ENCODE results near the gene RYR2.
"Not testable (repeated sequence)": the region's sequence is repeated elsewhere in the genome, so short reads cannot be mapped to it uniquely, and the experiment has no call there.

The RYR2 gene

DNA sequence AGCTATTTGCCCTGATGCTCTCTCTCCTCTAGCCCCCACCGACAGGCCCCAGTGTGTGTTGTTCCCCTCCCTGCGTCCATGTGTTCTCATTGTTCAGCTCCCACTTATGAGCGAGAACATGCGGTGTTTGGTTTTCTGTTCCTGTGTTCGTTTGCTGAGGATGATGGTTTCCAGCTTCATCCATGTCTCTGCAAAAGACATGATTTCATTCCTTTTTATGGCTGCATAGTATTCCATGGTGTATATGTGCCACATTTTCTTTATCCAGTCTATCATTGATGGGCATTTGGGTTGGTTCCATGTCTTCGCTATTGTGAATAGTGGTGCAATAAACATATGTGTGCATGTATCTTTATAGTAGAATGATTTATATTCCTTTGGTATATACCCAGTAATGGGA lies 110.0 kb downstream of the RYR2 start:
- not testable (repeated sequence) for DNase-seq

DNA sequence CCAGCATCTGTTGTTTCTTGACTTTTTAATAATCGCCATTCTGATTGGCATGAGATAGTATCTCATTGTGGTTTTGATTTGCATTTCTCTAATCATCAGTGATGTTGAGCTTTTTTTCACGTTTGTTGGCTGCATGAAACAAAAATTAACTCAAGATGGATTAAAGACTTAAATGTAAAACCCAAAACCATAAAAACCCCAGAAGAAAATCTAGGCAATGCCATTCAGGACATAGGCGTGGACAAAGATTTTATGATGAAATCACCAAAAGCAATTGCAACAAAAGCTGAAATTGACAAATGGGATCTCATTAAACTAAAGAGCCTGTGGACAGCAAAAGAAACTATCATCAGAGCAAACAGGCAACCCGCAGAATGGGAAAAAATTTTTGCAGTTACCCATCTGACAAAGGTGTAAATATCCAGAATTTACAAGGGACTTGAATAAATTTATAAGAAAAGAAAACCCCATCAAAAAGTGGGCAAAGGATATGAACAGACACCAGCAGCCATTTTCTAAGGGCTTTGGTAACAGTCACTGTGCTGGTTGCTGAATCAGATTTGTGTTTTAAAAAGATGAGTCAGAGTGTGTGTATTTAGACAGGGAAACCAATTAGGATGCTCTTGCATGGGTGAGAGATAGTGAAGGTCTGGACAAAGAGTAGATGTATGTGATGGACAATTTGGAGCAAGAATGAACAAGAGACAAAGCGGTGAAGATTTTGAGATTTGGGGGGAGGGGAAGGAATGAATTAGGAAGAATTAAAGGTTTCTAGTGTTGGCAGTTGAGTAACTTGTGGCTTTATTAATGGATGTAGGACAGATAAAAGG lies 110.7 kb downstream of the RYR2 start:
- no peak for DNase-seq

DNA sequence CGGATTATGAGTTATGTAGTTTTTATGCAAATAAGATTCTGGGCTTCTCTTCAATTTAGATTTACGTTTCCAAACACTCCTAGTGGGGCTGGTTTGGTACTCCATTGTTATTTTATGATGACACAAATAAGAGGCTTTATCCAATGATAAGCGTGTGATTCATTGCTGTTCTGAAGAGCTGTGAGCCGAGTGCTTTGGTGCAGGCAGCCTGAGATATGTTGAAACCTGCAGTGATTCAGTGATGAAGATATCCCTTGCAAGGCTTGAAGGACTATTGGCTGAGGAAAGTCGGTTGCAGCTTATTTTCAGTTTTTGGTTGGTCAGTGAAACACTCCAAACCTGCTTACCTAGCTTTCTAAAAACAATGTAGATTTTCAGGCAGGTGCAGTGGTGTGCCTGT lies 112.2 kb downstream of the RYR2 start:
- DNase-seq = no peak

DNA sequence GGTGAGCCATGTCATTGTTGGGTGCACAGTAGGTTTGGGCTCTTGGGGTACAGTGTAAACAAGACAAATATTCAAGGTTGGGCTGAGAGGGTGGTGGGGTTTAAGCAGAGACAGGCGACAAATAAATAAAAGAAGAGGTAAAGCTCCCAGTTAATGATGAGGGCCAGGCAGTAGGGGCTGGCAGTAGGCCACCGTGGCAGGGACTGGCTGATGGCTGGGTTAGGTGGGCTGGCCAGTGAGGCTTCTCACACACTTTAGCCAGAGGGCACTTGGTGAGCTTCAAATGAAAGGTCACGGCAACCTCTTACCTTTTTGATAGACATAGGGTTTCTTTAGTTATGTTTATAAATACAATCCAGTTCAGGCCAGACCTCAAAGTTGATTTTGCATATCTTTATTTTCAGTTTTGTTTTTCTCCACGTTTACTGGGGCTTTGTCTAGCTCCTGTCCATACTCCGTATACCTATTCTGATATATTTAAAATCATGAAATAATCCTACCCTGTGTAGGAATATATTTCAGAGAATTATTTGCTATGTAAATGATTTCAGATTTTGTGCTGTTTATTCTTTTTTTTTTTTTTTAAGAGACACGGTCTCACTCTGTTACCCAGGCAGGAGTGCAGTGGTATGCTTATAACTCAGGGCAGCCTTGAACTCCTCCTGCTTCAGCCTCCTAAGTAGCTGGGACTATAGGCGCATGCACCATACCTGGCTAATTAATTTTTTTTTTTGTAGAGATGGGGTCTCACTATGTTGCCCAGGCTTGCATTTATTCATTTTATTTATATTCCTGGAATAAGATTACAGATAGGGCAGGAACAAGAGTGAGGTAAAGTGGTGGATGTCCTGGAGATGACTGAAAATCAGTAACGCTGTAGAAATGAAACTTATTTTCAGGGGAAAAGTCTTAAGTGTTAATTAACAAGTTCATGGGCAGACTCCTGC lies 122.7 kb downstream of the RYR2 start:
- no peak for DNase-seq

DNA sequence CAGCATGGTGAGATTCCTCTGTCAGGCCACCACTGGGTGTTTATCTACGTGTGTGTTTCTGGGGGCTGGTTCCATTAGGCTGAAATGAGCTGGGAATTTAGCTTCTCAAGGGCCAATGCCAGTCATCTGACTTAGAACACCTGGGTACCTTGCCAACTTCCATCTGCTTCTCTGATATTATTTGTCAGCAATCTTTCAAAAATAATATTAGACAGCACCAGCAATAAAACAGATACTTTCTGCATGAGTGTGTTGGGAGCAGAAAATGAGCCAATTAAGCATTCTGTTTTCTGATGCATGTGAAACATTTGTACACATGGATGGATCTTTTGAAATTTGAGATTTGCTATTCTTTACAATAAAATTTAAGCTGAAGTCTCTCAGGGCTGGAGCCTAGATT lies 124.1 kb downstream of the RYR2 start:
- peak; percentile 86 for DNase-seq

DNA sequence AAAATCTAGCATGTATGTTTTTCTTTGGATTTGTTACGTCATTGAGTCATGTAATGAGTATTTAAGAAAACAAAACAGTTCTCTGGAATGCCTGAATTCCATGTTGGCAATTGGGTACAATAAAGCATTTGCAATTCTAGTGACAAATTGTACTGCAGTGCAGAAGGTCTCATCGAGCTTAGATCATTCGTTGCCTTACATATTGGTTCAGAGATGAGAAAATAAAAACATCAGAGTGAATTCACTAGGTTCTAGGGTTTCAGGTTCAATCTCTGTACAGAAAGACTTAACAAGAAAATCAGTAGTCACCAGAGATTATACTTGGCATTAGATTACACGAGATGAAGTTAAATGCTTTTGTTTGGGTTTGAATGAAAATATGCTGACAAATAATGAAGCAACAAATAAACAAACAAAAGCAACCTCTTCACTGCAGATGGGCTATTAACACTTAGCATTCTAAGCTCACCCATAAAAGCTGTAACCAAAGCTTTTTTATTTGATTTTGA lies 124.7 kb downstream of the RYR2 start:
- peak; percentile 66 for DNase-seq

DNA sequence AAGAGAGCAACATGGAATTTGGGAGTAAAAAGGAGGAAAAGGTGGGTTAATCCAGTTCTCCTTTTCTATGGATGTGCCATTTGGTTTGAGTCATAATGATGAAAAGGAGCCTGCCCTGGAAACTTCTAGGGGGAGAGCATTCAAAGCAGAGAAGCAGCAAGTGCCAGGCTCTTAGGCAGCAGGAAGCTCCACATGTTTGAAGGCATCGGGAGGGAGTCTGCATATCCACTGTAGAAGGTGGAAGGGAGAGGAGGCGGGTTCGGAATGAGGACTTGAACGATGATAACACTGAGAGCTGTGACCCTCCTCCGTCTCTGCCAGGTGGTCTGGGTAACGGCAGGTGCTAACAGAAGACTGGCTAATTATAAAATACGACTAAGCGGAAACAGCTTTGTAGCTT lies 128.2 kb downstream of the RYR2 start:
- no peak for DNase-seq

DNA sequence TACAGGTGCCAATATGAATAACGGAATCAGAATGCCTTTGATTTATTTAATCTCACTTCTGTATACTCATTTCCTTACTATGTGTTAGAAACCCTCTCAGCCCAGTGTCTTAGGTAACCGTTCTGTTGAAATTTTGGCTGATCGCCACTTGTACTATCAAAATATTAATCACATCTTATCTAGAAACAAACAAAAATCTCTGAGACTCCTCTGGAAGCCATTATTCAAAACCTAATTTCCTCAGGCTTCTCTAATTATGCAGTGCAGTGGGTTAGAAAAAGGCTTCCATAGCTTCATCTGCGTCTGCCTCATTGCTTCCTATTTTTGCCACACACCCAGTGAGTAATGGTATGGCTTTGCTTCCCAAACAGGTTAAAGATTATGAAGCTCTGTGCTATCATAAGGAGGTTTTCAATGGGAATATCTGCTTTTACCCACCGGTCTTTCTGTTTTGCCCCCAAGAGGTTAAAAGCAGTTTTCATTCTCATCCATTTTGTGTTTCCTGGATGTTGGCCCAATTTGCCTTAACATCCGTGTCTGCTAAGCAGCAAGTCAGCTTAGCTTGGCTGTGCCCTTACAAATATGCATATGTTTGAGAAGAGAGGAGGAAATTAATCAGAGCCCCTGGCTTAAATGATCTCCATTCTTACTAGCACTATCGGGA lies 129.6 kb downstream of the RYR2 start:
- DNase-seq = peak; percentile 72

DNA sequence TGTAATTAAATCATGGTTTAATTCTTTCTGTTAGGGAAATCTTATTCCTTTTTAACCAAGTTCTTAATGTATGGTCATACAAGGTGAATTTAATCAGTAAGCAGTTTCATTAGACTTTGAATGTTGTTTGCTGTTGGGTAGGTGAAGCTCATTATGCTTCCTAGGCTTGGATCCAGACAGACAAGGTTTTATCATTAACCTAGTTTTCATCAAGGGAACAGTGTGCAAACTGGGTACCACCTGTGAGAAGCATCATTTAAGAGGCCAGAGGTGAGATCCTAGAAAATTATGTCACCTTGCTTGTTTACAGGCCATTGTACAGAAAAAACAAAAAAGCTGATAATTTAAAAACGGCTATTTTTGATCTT lies 130.1 kb downstream of the RYR2 start:
- DNase-seq = no peak

DNA sequence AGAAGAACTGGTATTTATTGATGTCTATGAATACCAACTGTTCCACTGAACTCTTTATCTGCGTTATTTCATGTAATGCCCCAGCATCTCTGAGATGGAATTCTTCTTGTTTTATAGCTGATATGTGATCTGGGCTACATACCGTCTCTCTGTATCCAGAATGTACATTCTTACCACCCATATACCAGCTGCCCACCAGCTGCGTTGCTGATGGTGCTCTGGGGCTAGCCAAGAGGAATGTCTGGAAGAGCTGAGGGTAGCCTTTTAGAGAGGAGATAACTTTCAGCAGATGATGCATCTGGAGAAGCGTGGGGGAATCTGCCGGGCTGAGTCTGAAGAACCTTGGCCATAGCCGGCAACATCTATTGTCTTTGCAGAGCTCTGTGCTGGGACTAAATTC lies 137.5 kb downstream of the RYR2 start:
- no peak for DNase-seq

DNA sequence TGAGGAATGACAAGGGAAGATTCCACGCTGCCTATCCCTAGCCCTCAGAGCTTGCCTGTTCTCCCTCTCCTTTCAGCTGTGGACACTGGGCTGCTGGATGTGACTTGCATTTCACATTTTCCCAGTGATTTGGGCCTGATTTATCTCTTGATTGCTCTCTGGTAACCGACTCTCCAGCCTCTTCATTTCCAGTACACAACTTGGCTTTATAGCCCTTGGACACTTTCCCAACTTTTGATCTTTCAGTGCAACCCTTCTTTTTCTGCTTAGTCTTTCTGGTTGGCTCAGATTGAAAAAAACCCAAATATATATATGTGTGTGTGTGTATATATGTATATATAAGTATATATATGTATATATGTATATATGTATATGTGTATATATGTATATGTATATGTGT lies 138.3 kb downstream of the RYR2 start:
- DNase-seq = no peak

DNA sequence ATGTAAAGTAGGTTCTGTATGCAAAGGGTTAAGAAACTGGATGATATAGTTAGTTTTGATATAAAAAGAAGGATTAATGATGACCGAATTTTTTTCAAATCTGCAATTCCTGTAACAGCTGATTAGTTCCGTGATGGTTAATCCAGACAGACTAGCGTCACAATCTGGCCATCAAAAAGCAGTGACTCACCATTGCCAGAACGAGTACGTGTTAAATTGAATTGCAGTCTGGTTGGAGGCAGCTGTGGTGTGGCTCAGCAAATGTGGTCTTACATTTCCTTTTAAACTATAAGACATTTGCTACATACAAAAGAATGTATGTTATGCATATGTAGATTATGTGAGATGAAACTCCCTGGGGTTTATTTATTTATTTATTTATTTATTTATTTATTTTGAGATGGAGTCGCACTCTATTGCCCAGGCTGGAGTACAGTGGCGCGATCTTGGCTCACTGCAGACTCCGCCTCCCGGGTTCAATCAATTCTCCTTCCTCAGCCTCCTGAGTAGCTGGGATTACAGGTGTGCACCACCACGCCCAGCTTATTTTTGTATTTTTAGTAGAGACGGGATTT lies 139.8 kb downstream of the RYR2 start:
- DNase-seq = no peak

DNA sequence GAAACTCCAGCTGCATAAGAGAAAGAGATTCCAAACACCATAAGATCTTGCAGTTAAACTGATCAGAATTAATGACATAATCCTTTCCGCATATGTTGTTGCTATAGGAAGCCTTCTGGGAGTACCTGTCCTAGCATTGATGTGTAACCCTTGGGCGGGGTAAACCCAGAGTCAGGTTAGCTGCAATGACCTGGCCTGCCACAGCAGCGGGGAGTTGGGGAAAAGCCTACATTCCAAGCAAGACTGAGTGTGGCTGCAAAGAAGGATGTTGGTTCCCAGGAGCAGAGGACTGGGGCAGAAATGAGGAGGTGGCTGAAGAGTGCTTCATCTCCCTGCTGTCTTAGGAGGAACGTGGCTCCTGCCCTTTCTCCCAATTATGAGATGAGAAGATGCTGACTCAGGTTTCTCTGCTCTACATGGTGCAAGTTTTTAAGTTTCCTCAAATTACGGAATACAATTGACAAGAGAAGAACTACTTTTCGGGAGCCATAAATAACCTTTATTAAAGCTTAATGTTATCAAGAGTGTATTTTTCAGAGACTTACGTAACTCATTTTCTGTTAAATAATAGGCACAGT lies 142.1 kb downstream of the RYR2 start:
- no peak for DNase-seq

DNA sequence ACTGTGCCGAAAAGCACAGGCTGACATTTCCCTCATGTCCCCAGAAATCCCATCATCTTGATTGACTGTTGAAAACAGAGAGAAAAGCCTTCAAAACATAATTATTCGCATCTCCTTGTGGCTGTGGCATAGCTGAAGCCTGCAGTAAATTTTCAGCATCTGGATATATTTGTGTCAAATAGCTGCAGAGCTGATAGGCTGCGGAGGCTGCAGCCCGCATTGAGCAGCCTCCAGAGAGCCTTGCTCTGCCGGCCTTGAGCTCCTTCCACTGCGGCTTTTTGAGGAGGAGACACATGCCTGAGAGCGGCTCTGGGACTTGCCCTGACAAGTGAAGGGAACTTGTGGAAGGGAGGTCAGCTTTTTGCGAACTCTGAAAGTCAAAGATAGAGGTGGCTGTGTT lies 144.7 kb downstream of the RYR2 start:
- DNase-seq = no peak

DNA sequence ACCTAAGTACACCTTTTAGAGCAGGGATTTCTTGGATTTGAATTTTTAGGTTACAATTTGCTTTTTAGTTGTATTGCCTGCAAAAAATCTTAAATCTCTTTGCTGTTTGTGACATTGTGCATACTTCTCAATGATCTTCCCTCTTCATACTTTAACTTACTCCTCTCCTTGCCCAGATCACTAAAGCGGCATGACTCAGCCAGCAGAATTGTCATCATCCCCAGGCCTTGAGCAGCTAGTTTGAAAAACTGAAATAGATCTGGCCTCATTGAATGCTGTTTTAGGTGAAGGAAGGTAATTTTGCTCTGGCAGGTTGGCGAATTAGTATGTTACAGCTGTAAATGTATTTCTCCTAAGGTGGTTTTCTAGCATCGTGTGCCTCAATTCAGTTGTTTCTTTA lies 145.9 kb downstream of the RYR2 start:
- DNase-seq = no peak

DNA sequence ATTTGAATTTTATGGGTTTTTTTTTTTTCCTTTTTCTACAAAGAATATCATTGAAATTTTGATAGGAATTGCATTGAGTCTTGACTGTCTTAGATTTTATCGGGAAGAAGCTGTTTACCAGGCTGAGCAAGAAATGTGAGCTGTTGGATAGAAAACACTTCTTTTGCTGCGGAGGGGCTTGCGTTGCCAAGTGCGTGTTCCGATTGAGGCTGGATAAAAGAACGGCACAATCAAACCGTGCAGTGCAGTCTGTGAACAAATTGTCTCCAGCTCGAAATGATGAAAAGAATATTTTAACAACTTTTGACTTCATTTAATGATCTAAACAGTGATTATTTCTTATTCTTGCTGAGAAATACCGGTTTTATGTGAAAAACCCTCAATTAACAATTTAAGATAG lies 149.4 kb downstream of the RYR2 start:
- no peak for DNase-seq

DNA sequence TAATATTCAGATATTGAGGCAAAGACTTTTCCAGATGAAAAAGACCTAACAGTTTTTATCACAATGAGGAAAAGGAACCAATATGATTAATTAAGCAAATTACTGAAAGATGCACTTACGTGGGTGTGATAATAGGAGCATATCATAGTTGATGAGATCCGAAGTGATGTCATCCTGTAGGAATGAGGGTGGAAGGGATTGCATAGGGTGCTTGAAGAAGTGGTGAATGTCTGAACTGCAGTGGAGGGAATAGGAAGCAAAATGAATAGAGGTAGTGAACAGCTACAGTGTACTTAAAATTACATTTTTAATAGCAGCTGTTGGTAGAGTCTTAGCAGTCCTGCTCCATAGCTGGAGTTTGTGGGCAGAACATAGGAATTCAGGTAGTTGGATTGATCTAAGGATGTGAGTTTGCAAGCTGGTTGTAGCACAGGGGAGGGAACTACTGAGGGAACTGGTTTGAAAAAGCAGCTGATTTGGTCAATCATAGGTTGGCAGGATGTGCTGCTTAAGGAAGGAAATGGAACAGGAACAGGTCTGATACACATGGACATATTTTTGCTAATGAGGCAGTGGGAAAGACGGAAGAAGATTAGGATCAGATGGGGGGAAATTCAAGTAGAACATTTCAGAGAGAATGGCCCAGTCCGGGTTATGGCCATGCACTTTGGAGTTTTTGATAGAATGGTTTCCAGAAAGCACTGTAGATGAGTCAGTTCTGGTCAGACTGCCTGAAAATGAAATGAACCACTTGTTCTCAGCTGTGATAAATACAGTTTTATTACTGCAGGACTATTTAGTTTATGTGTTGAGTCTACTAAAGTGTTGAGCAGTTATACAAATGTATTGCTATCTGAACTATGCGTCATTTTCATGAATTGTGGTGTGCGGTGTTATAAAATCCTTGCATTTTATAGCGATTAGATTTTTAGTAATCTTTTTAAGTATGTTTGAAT lies 155.8 kb downstream of the RYR2 start:
- DNase-seq = no peak

DNA sequence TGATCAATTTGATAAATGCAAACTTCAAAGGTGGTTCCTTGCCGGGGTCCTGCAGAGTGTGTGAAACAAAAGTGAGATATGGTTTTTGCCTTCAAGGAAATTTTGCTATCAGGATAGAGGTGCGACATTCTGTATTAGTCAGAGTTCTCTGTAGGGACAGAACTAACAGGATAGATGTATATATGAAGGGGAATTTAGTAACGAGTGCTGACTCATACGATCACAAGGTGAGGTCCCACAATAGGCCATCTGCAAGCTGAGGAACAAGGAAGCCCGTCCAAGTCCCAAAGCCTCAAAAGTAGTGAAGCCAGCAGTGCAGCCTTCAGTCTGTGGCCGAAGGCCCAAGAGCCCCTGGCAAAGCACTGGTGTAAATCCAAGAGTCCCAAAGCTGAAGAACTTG lies 157.0 kb downstream of the RYR2 start:
- no peak for DNase-seq

DNA sequence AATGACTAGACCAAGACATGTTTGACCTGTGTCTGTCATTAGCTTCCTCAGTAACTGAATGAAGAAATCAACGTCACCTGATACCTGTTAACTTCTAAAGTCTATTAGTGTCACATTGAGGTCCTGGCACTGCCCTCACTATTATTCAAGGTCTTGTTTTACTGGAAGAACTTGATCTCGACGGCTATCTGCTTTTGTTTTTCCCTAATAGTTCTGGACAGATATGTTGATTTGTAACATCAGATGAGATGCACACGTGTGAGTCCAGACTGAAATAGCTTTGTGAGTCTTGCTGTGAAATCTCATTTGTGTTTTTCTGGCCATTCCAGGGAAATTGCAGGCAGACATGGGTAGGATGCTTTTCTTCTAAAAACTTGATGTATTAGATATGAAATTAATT lies 159.2 kb downstream of the RYR2 start:
- no peak for DNase-seq

DNA sequence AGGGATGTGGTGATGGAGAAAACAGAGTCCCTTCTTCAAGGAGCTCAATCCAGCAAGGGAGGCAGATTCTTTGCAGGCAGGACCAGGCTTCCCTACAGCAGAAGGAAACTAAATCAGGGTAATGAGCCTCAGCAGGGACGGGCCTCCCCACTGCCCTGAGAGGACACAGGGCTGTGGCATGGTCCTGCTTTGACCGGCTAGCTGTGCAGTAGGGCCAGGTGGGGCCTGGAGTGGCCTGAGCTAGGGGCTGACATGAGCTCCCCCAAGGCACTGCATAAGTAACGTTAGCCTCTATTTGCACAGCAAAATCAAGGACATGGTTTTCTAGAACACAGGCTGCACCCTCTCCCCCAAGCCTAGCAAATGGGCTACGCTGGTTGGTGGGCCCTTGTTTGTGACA lies 162.9 kb downstream of the RYR2 start:
- no peak for DNase-seq

DNA sequence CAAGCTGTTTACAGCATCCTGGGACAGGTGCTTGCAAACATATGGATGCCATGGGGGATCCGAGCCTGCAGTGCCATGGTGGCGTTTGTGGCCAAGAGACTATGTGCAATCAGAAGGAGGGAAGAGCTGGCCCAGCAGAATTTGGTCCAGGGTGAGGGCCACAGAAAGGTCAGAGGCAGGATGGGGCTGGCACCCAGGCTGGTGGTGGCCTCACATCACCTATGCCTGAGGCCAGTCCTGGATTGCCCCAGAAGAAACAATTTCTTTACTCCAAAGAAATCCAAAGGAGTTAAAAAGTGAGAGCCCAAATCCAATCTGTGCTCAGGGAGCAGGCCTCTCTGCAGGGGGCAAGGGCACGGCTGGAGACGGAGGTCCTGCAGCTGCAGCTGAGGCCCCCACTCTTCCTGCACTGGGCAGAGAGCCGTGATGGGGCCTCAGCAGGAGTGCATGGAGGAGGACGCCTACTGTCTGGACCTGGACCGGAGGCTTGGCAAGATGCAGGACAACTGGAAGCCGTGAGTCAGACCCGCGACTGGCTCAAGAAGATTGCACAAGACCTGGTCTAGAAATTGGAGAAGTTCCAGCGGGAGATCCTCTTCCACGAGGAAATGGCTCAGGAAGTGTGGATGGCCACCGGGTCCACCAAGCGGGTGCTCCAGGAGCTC lies 163.5 kb downstream of the RYR2 start:
- DNase-seq = no peak
